HEK293T (cell line): ENCODE results near the gene EYA3.

Experiments
- ARNT ChIP-seq: fragments of 450-650 bp; IDR thresholded peaks from 2 replicates; pipeline ENCODE4 v1.6.1; 2017; ENCODE audit warnings: mild to moderate bottlenecking
- BHLHE40 ChIP-seq: fragments of 450-650 bp; IDR thresholded peaks from 2 replicates; pipeline ENCODE4 v1.6.1; 2016; ENCODE audit warnings: mild to moderate bottlenecking, moderate library complexity, borderline replicate concordance
- CTBP1 ChIP-seq: fragments of 450-650 bp; IDR thresholded peaks from 2 replicates; pipeline ENCODE4 v1.6.1; 2016; ENCODE audit warnings: borderline replicate concordance
- ELF4 ChIP-seq: fragments of 450-650 bp; IDR thresholded peaks from 2 replicates; pipeline ENCODE4 v1.6.1; 2017; ENCODE audit warnings: antibody characterized with exemption
- FOXK2 ChIP-seq: fragments of 450-650 bp; IDR thresholded peaks from 2 replicates; pipeline ENCODE4 v1.6.1; 2016; ENCODE audit warnings: mild to moderate bottlenecking
- FOXM1 ChIP-seq: fragments of 450-650 bp; IDR thresholded peaks from 2 replicates; pipeline ENCODE4 v1.6.1; 2017; ENCODE audit warnings: mild to moderate bottlenecking, borderline replicate concordance
- SP1 ChIP-seq: fragments of 450-650 bp; IDR thresholded peaks from 2 replicates; pipeline ENCODE4 v1.6.1; 2017

DNA sequence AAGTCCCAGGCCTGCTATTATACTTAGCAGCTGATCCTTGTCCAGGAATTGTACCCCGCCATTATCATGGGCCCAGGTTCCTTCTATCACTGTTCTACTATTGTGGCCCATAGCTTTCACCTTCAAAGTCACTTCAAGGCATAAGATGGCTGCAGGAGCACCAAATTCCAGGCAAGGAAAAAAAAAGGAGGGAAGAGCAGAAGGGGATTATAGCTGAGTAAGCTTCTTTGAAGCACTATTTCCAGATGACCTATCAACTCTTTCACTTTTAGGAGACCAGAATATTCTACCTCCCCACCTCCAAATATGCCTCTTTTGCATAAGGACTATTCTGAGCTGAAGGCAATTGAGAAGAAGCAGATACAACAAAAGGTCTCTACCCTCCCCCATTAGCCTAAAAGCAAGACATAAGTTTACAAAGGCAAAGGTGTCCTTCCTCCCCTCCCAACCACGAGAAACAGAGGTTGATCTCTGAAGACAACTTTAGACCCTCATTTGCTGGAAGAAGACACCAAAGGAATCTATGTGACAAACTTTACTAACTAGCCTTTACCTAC, 46.3 kb upstream of the EYA3 start:
- no peak for TF ChIP-seq CTBP1
- no peak for TF ChIP-seq FOXK2
- no peak for TF ChIP-seq FOXM1
- no peak for TF ChIP-seq BHLHE40
- no peak for TF ChIP-seq ELF4
- TF ChIP-seq SP1: no peak
- TF ChIP-seq ARNT: no peak
